HG03460 (cell line): ENCODE results near the gene TGFB1.
"Not testable (repeated sequence)": the region's sequence is repeated elsewhere in the genome, so short reads cannot be mapped to it uniquely, and the experiment has no call there.

ENCODE experiments used
- ATAC-seq: cut with Tn5 transposase; IDR thresholded peaks from one replicate; pipeline ENCODE4 v1.9.1; 2021; ENCODE audit not compliant: unreplicated experiment

TGFB1 gene

GRCh38 chr19:41346916-41347315, 6.8 kb downstream of the TGFB1 start:
- ATAC-seq, result not testable (repeated sequence)

GRCh38 chr19:41344162-41344561, 9.6 kb downstream of the TGFB1 start:
- no peak for ATAC-seq

- no peak for ATAC-seq
Measured at GRCh38 chr19:41341669-41342490, 11.8 kb downstream of the TGFB1 start.

- no peak for ATAC-seq
Measured at GRCh38 chr19:41339936-41340335, 13.8 kb downstream of the TGFB1 start.

GRCh38 chr19:41335467-41335866, 18.3 kb downstream of the TGFB1 start:
- no peak for ATAC-seq

GRCh38 chr19:41334793-41335192, 18.9 kb downstream of the TGFB1 start:
- no peak for ATAC-seq

- ATAC-seq, result no peak
Measured at GRCh38 chr19:41332468-41332867, 21.3 kb downstream of the TGFB1 start.

GRCh38 chr19:41332000-41332399, 21.7 kb downstream of the TGFB1 start:
- no peak for ATAC-seq

GRCh38 chr19:41330946-41331678, 22.6 kb downstream of the TGFB1 start:
- no peak for ATAC-seq

GRCh38 chr19:41330481-41330880, 23.2 kb downstream of the TGFB1 start:
- no peak for ATAC-seq

- ATAC-seq, result peak; percentile 3
Measured at GRCh38 chr19:41328842-41329225, 24.9 kb downstream of the TGFB1 start.

GRCh38 chr19:41328157-41328841, 25.4 kb downstream of the TGFB1 start:
- ATAC-seq, result peak; percentile 16

- peak; percentile 40 for ATAC-seq
Measured at GRCh38 chr19:41327576-41328156, 26.1 kb downstream of the TGFB1 start.

- ATAC-seq, result no peak
Measured at GRCh38 chr19:41327076-41327575, 26.6 kb downstream of the TGFB1 start.

GRCh38 chr19:41325947-41326706, 27.6 kb downstream of the TGFB1 start:
- no peak for ATAC-seq

GRCh38 chr19:41325640-41325946, 28.1 kb downstream of the TGFB1 start:
- ATAC-seq, result no peak

GRCh38 chr19:41324921-41325639, 28.6 kb downstream of the TGFB1 start:
- no peak for ATAC-seq

GRCh38 chr19:41324231-41324702, 29.5 kb downstream of the TGFB1 start:
- ATAC-seq, result no peak

GRCh38 chr19:41323430-41324125, 30.1 kb downstream of the TGFB1 start:
- no peak for ATAC-seq
